GM18517 (cell line): ENCODE measurements around the gene FST.

Source experiments
- ATAC-seq: cut with Tn5 transposase; IDR thresholded peaks from one replicate; pipeline ENCODE4 v1.9.1; 2021; ENCODE audit warnings: mild to moderate bottlenecking, moderate library complexity; ENCODE audit not compliant: unreplicated experiment

FST gene

DNA sequence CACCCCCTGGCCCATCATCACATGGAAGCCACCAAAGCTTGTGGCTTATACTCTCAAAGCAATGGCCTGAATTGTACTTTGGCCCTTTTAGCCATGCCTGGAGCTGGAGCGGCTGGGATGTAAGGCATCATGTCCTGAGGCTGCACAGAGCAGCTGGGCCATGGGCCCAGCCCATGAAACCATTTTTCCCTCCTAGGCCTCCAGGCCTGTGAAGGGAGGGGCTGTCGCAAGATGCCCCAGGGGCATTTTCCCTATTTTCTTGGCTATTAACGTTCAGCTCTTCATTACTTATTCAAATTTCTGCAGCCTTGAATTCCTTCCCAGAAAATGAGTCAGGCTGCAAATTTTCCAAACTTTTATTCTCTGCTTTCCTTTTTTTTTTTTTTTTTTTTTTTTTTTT lies 27.7 kb downstream of the FST start:
- ATAC-seq, result no peak

DNA sequence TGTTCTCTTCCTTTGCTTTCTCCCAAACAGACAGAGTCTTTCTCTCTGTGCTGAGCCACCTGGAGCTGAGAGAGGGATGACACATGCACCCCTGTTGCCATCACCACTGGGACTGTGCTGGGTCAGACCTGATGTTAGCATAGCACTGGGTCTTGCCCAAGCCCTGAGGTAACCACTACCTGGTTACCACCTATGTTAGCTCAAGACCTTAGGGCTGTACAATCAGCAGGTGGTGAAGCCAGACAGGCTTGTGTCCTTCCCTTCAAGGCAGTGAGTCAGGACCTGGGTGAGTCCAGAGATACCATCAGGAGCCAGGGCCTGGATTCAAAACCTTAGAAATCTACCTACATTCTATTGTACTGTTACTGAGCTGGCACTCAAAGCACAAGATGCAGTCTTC lies 32.1 kb downstream of the FST start:
- no peak for ATAC-seq

- ATAC-seq, result no peak
These were observed 35.6 kb downstream of the FST start for GRCh38 chr5:53515988-53516387.

- no peak for ATAC-seq
These were observed 40.4 kb downstream of the FST start for GRCh38 chr5:53520813-53521212.
